Muscle of leg (tissue), 11 donors: Measurements from ENCODE around the gene PODNL1. TPM values are rescaled to one million over a fixed set of nuclear protein-coding genes. Genes with fewer than 3 reads are reported as not detected.

Source experiments
- DNase-seq: peaks from one replicate; pipeline ENCODE4 v3.0.0; 2013
- H3K27ac ChIP-seq: one replicate; pipeline ENCODE4 v1.5.1; 2013; ENCODE audit warnings: mild to moderate bottlenecking, low read length, control low read depth
- H3K27me3 ChIP-seq: one replicate; pipeline ENCODE4 v1.6.1; 2013; ENCODE audit warnings: low read length; ENCODE audit not compliant: control insufficient read depth, insufficient read depth
- H3K36me3 ChIP-seq: one replicate; pipeline ENCODE4 v1.6.1; 2013; ENCODE audit warnings: low read length; ENCODE audit not compliant: control insufficient read depth, insufficient read depth
- H3K4me1 ChIP-seq: one replicate; pipeline ENCODE4 v1.6.1; 2013; ENCODE audit warnings: low read length; ENCODE audit not compliant: control insufficient read depth, insufficient read depth
- H3K4me3 ChIP-seq: one replicate; pipeline ENCODE4 v1.5.1; 2013; ENCODE audit warnings: low read length, control low read depth
- H3K9me3 ChIP-seq: replicated peaks from 2 replicates; pipeline ENCODE4 v1.6.1; 2013; ENCODE audit warnings: low read depth, low read length; ENCODE audit not compliant: control insufficient read depth
- WGBS: methylation state at CpG from one replicate; pipeline ENCODE4 v1.1.5; 2013; ENCODE audit warnings: missing lambda C conversion rate; ENCODE audit not compliant: insufficient coverage; 5-methylcytosine and 5-hydroxymethylcytosine counted together
- polyA plus RNA-seq, 8 donors: library from polyadenylated mRNA; unstranded; fragments of 120-200 nt; gene quantifications; one replicate each; pipeline versions ENCODE4 v1.2.1 to v1.2.3, GENCODE V29; 2013; ENCODE audit warnings: inconsistent platforms in 1 of 8, low replicate concordance in 1 of 8; ENCODE audit not compliant: insufficient read length in 8 of 8, insufficient read depth in 1 of 8
- total RNA-seq: library from RNA; stranded (reverse); fragments of 120-200 nt; gene quantifications from one replicate; pipeline ENCODE4 v1.2.4, GENCODE V29; 2013

The PODNL1 gene
- total and polyA plus RNA-seq, 9 donors, result 0.09 to 1.4 (median 0.97) TPM

DNA sequence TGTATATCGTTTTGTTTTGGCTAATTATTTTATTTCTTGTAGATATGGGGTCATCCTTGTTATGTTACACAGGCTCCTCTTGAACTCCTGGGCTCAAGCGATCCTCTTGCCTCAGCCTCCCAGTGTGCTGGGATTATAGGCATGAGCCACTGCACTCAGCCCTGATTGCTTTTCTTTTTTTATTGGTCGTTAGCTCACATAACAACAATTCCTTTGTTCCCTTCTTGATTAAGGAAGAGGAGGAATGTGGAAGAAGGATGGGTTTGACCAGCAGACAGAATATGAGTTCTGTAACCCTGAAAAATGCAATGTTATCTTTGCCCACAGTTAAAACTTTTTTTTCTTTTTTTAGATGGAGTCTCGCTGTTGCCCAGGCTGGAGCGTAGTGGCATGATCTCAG, 43.7 kb downstream of the PODNL1 start:
- H3K9me3 ChIP-seq, result no peaks in the 10 kb centered on the region
- DNase-seq, result no peak
- WGBS, result 71% methylated on average over 1 of the region's 5 CpGs

GRCh38 chr19:13892870-13893269, 45.3 kb downstream of the PODNL1 start:
- Histone ChIP-seq H3K9me3 (no peaks in the 10 kb centered on the region), H3K4me1 (no peaks in the 10 kb centered on the region), H3K27me3 (no peaks in the 10 kb centered on the region), H3K4me3 (no peak overlapping the region), H3K36me3 (peaks cover 3% of the 10 kb centered on the region), H3K27ac (no peak overlapping the region)
- no peak for DNase-seq
- 68% methylated on average over 5 of the region's 9 CpGs for WGBS

More for the DNA sequence above, 43.7 kb downstream of the PODNL1 start:
- H3K27ac ChIP-seq, result no peak overlapping the region
- H3K27me3 ChIP-seq, result no peaks in the 10 kb centered on the region
- H3K4me3 ChIP-seq, result no peak overlapping the region
- H3K4me1 ChIP-seq, result no peaks in the 10 kb centered on the region
- H3K36me3 ChIP-seq, result peaks cover 3% of the 10 kb centered on the region

DNA sequence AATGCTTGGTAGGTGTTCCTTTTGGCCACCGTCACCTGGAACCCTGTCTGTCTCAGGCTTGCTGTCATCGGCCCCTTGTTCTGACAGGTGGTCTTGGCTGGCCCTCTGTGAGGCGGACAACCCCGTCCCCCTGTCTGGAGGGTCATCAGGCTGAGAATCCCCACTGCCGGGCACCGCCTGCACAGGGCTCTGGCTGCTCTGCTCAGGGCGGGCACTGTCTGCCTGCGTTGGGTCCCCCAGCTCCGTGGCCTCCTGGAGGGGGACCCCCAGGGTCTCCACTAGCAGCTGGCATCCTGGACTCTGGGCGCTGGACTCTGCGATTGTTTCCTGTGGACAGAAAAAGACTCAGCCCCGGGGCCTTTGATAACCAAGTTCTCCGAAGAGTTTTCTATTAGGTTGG, 48.1 kb downstream of the PODNL1 start:
- peaks cover 3% of the 10 kb centered on the region for H3K36me3 ChIP-seq
- no peaks in the 10 kb centered on the region for H3K9me3 ChIP-seq
- no peak overlapping the region for H3K27ac ChIP-seq
- WGBS, result 90% methylated on average over 12 of the region's 13 CpGs
- H3K4me3 ChIP-seq, result no peak overlapping the region
- no peaks in the 10 kb centered on the region for H3K27me3 ChIP-seq
- no peak for DNase-seq
- no peaks in the 10 kb centered on the region for H3K4me1 ChIP-seq

DNA sequence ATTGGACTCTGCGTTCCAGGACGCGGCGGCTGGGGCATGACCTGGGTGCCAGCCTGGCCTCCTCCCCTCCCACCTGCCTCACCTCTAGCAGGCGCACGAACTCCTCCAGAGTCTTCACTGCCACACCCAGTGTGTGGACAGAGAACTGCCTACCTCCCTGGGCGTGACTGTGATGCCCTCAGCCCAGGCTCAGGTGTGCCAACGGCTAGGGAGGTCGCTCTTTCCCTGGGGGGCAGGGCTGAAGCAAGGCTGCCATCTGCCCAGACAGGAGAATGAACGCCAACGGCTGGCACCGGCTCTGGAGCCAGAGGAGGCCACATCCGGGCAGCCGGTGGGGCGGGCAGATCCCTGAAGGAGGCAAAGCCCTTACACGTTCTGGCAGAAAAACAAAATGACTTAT, 49.9 kb downstream of the PODNL1 start:
- no peaks in the 10 kb centered on the region for H3K27me3 ChIP-seq
- no peak overlapping the region for H3K27ac ChIP-seq
- no peak overlapping the region for H3K4me3 ChIP-seq
- H3K36me3 ChIP-seq, result peaks cover 3% of the 10 kb centered on the region
- H3K9me3 ChIP-seq, result no peaks in the 10 kb centered on the region
- peaks cover 6% of the 10 kb centered on the region for H3K4me1 ChIP-seq
- 84% methylated on average over 16 of the region's 16 CpGs for WGBS
- DNase-seq, result no peak

- DNase-seq, result no peak
- Histone ChIP-seq H3K27ac (no peak overlapping the region), H3K36me3 (peaks cover under 1% of the 10 kb centered on the region), H3K4me3 (no peak overlapping the region), H3K9me3 (no peaks in the 10 kb centered on the region), H3K27me3 (no peaks in the 10 kb centered on the region), H3K4me1 (peaks cover 11% of the 10 kb centered on the region)
- WGBS, result 58% methylated on average over 5 of the region's 5 CpGs
Observed at GRCh38 chr19:13887517-13887916, 50.7 kb downstream of the PODNL1 start.

GRCh38 chr19:13887018-13887436, 51.2 kb downstream of the PODNL1 start:
- no peaks in the 10 kb centered on the region for H3K27me3 ChIP-seq
- H3K27ac ChIP-seq, result no peak overlapping the region
- peaks cover 16% of the 10 kb centered on the region for H3K4me1 ChIP-seq
- no peaks in the 10 kb centered on the region for H3K9me3 ChIP-seq
- H3K4me3 ChIP-seq, result no peak overlapping the region
- no peaks in the 10 kb centered on the region for H3K36me3 ChIP-seq
- DNase-seq, result no peak
- WGBS, result 51% methylated on average over 14 of the region's 16 CpGs

GRCh38 chr19:13885826-13886365, 52.3 kb downstream of the PODNL1 start:
- H3K27ac ChIP-seq, result no peak overlapping the region
- peaks cover 28% of the 10 kb centered on the region for H3K4me1 ChIP-seq
- H3K27me3 ChIP-seq, result no peaks in the 10 kb centered on the region
- no peaks in the 10 kb centered on the region for H3K9me3 ChIP-seq
- no peak overlapping the region for H3K4me3 ChIP-seq
- 88% methylated on average over 19 of the region's 20 CpGs for WGBS
- no peak for DNase-seq
- H3K36me3 ChIP-seq, result no peaks in the 10 kb centered on the region

GRCh38 chr19:13884726-13885591, 53.3 kb downstream of the PODNL1 start:
- WGBS, result 73% methylated on average over 15 of the region's 26 CpGs
- H3K4me3 ChIP-seq, result no peak overlapping the region
- H3K27me3 ChIP-seq, result no peaks in the 10 kb centered on the region
- DNase-seq, result no peak
- H3K27ac ChIP-seq, result no peak overlapping the region
- H3K4me1 ChIP-seq, result peaks cover 37% of the 10 kb centered on the region
- H3K9me3 ChIP-seq, result no peaks in the 10 kb centered on the region
- no peaks in the 10 kb centered on the region for H3K36me3 ChIP-seq

DNA sequence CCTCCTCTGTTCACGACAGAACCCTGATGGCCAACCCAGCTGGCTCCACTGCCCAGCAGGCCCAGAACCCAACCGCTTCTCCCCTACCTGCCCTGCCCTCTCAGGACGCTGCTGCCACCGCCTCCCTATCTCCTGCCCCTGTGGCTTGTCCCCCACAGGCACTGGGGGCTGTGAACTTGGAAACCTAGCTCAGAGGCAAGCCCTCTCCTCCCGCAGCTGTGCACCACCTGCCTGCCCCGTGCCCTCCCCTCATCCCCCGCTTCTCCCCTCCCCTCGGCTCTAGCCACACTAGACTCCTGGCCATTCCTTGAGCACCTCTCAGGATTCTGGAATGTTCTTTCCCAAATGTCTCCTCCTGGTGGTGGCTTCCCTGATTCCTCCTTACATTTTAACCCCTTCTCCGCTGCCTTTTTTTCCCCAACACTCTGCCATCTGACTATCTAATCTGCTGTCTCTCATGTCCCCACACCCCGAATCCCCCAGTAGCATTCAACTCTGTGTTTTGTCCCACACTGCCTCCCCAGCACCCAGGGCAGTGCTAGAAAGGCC, 54.6 kb downstream of the PODNL1 start:
- Histone ChIP-seq H3K9me3 (no peaks in the 10 kb centered on the region), H3K27ac (no peak overlapping the region), H3K4me1 (peaks cover 41% of the 10 kb centered on the region), H3K4me3 (no peak overlapping the region), H3K27me3 (no peaks in the 10 kb centered on the region), H3K36me3 (no peaks in the 10 kb centered on the region)
- no peak for DNase-seq
- 41% methylated on average over 8 of the region's 10 CpGs for WGBS

GRCh38 chr19:13882836-13883235, 55.4 kb downstream of the PODNL1 start:
- Histone ChIP-seq H3K27ac (no peak overlapping the region), H3K36me3 (no peaks in the 10 kb centered on the region), H3K4me1 (peaks cover 41% of the 10 kb centered on the region), H3K9me3 (no peaks in the 10 kb centered on the region), H3K27me3 (no peaks in the 10 kb centered on the region), H3K4me3 (no peak overlapping the region)
- DNase-seq, result no peak
- 83% methylated on average over 9 of the region's 12 CpGs for WGBS
